IMR-90 (cell line): ENCODE results near the gene LCA5L. TPM values are rescaled to one million over a fixed set of nuclear protein-coding genes. Genes with fewer than 3 reads are reported as not detected.

ENCODE experiments used
- ATAC-seq: fragments of 200-7000 bp; cut with Tn5 transposase; 2 replicates; pipeline ENCODE4 v1.9.1; 2020; ENCODE audit warnings: low read depth, mild to moderate bottlenecking, moderate library complexity
- BruUV-seq: library from RNA; stranded (reverse); fragments of 400-500 nt; replicated peaks from 2 replicates; lab custom pipeline; 2021; lab: Mats Ljungman, UMichigan
- CTCF ChIA-PET: fragments of 300-600 bp; formaldehyde crosslinking; extraction: SDS; loops from one replicate; lab custom pipeline; 2021; ENCODE audit warnings: antibody characterized with exemption; lab: Yijun Ruan, JAX
- POLR2A ChIA-PET: fragments of 300-600 bp; sonication (Branson Sonifier 250); formaldehyde crosslinking; loops from one replicate; lab custom pipeline; 2022; ENCODE audit warnings: antibody characterized with exemption; ENCODE audit not compliant: unreplicated experiment; lab: Charles Lee
- DNase-seq: peaks from one replicate; pipeline ENCODE4 v3.0.0; 2013
- H2AFZ ChIP-seq: replicated peaks from 2 replicates; pipeline ENCODE3; 2013; ENCODE audit warnings: low read length, mild to moderate bottlenecking; ENCODE audit not compliant: poor library complexity
- H2AK5ac ChIP-seq: 2 replicates; pipeline ENCODE4 v1.6.1; 2013; ENCODE audit warnings: low read depth, low read length, inconsistent platforms
- H2AK9ac ChIP-seq: replicated peaks from 2 replicates; pipeline ENCODE3; 2013; ENCODE audit warnings: mild to moderate bottlenecking, low read depth, low read length, moderate library complexity; ENCODE audit not compliant: poor library complexity
- H2BK120ac ChIP-seq: 2 replicates; pipeline ENCODE4 v1.6.1; 2013; ENCODE audit warnings: low read depth, low read length, inconsistent platforms
- H2BK15ac ChIP-seq: 3 replicates; pipeline ENCODE4 v1.6.1; 2013; ENCODE audit warnings: low read depth, low read length, inconsistent platforms
- H2BK20ac ChIP-seq: 2 replicates; pipeline ENCODE4 v1.6.1; 2013; ENCODE audit warnings: low read depth, mild to moderate bottlenecking, inconsistent platforms, low read length, moderate library complexity
- H2BK5ac ChIP-seq: 2 replicates; pipeline ENCODE4 v1.6.1; 2013; ENCODE audit warnings: mild to moderate bottlenecking, low read depth, low read length, inconsistent platforms; ENCODE audit not compliant: poor library complexity, severe bottlenecking
- H3K14ac ChIP-seq: replicated peaks from 2 replicates; pipeline ENCODE4 v1.6.1; 2013; ENCODE audit warnings: low read depth, low read length, inconsistent platforms
- H3K18ac ChIP-seq: 2 replicates; pipeline ENCODE4 v1.6.1; 2013; ENCODE audit warnings: low read depth, low read length, control low read depth
- H3K23ac ChIP-seq: 2 replicates; pipeline ENCODE4 v1.6.1; 2013; ENCODE audit warnings: low read depth, low read length, inconsistent platforms
- H3K27ac ChIP-seq: 2 replicates; pipeline ENCODE4 v1.5.1; 2013; ENCODE audit warnings: mild to moderate bottlenecking, control low read depth, low read length; ENCODE audit not compliant: insufficient read depth
- H3K27me3 ChIP-seq: 2 replicates; pipeline ENCODE4 v1.6.1; 2013; ENCODE audit warnings: low read length; ENCODE audit not compliant: control insufficient read depth, insufficient read depth
- H3K36me3 ChIP-seq: 2 replicates; pipeline ENCODE4 v1.6.1; 2013; ENCODE audit warnings: low read length, mixed read lengths; ENCODE audit not compliant: control insufficient read depth, insufficient read depth
- H3K4ac ChIP-seq: 2 replicates; pipeline ENCODE4 v1.6.1; 2013; ENCODE audit warnings: low read depth, low read length, inconsistent platforms
- H3K4me1 ChIP-seq: 2 replicates; pipeline ENCODE4 v1.6.1; 2013; ENCODE audit warnings: low read length, mixed read lengths; ENCODE audit not compliant: control insufficient read depth, insufficient read depth
- H3K4me2 ChIP-seq: 2 replicates; pipeline ENCODE4 v1.6.1; 2013; ENCODE audit warnings: low read depth, mild to moderate bottlenecking, control low read depth, low read length, moderate library complexity
- H3K4me3 ChIP-seq: 2 replicates; pipeline ENCODE4 v1.5.1; 2013; ENCODE audit warnings: low read depth, mild to moderate bottlenecking, control low read depth, low read length, moderate library complexity; ENCODE audit not compliant: insufficient read depth
- H3K56ac ChIP-seq: 2 replicates; pipeline ENCODE4 v1.6.1; 2013; ENCODE audit warnings: low read length, inconsistent platforms; ENCODE audit not compliant: insufficient read depth; ENCODE audit errors: extremely low read depth
- H3K79me1 ChIP-seq, 2 experiments: 2 replicates each; pipeline ENCODE4 v1.6.1; 2013; ENCODE audit warnings: low read length in 2 of 2, inconsistent platforms in 1 of 2, low read depth in 1 of 2
- H3K9ac ChIP-seq: 2 replicates; pipeline ENCODE4 v1.6.1; 2013; ENCODE audit warnings: low read depth, low read length, control low read depth
- H3K9me1 ChIP-seq: 2 replicates; pipeline ENCODE4 v1.6.1; 2013; ENCODE audit warnings: low read length, inconsistent platforms; ENCODE audit not compliant: insufficient read depth
- H3K9me3 ChIP-seq: 2 replicates; pipeline ENCODE4 v1.6.1; 2013; ENCODE audit warnings: low read length; ENCODE audit not compliant: control insufficient read depth, insufficient read depth
- H4K20me1 ChIP-seq: 2 replicates; pipeline ENCODE4 v1.6.1; 2013; ENCODE audit warnings: low read length, inconsistent platforms; ENCODE audit not compliant: insufficient read depth
- H4K5ac ChIP-seq: 2 replicates; pipeline ENCODE4 v1.6.1; 2013; ENCODE audit warnings: mild to moderate bottlenecking, low read depth, low read length, control low read depth
- H4K8ac ChIP-seq, 2 experiments: 2 replicates each; pipeline ENCODE4 v1.6.1; 2013; ENCODE audit warnings: low read depth in 2 of 2, low read length in 2 of 2, control low read depth in 1 of 2, inconsistent platforms in 1 of 2
- H4K91ac ChIP-seq: 2 replicates; pipeline ENCODE4 v1.6.1; 2013; ENCODE audit warnings: low read depth, low read length, inconsistent platforms; ENCODE audit not compliant: insufficient read depth
- CHD1 ChIP-seq: IDR thresholded peaks from 2 replicates; pipeline ENCODE4 v1.6.1; 2012; ENCODE audit warnings: low read depth, low read length, improper control_type of control experiment
- CTCF ChIP-seq: conservative IDR thresholded peaks from 2 replicates; pipeline ENCODE4 v1.5.1; 2012; ENCODE audit warnings: mild to moderate bottlenecking, low read depth, low read length, improper control_type of control experiment
- RAD21 ChIP-seq: IDR thresholded peaks from 2 replicates; pipeline ENCODE4 v1.6.1; 2012; ENCODE audit warnings: low read length, improper control_type of control experiment
- SMC3 ChIP-seq: fragments of 150-350 bp; IDR thresholded peaks from 2 replicates; pipeline ENCODE4 v1.6.1; 2016; ENCODE audit warnings: low read depth, mild to moderate bottlenecking, antibody characterized with exemption, low read length, moderate library complexity
- WGBS, 2 experiments: methylation state at CpG; one replicate each; pipeline versions ENCODE4 v1.1.5 to v1.1.7; 2013; ENCODE audit warnings: missing lambda C conversion rate in 2 of 2; ENCODE audit not compliant: insufficient read length in 1 of 2; ENCODE audit errors: extremely low coverage in 2 of 2; 5-methylcytosine and 5-hydroxymethylcytosine counted together
- dilution Hi-C: fragments of 300-500 bp; cut with HindIII; formaldehyde crosslinking; loops from one replicate; pipeline ENCODE4 v1.14.3; 2018; ENCODE audit warnings: low sequenced_read_pairs; ENCODE audit not compliant: unreplicated experiment
- in situ Hi-C: fragments of 300-500 bp; cut with MboI; formaldehyde crosslinking; loops from 3 replicates; pipeline ENCODE4 v1.14.3; 2019; ENCODE audit warnings: low sequenced_read_pairs, inconsistent platforms, mixed read lengths
- intact Hi-C: fragments of 100-400 bp; cut with micrococcal nuclease; formaldehyde crosslinking; loops from 2 replicates; pipeline ENCODE4 v1.10.0; 2022
- polyA plus RNA-seq, 3 experiments: library from polyadenylated mRNA; depleted of rRNA; stranded (reverse); fragments of >200 nt; gene quantifications; 2 replicates each; pipeline ENCODE4 v1.2.3, GENCODE V29; 2012; ENCODE audit warnings: low replicate concordance in 1 of 3
- total RNA-seq: library from RNA; depleted of rRNA; stranded (reverse); fragments of >200 nt; gene quantifications from 2 replicates; pipeline ENCODE4 v1.2.3, GENCODE V29; 2012

Gene LCA5L
- total and polyA plus RNA-seq, 2 of the 4 experiments (the other 2 are of a cell fraction), result 0.18 to 0.26 TPM

GRCh38 chr21:39441502-39442475 lies 3.8 kb downstream of the LCA5L start:
- Histone ChIP-seq H3K9me1 (no peaks in the 10 kb centered on the region), H2BK5ac (no peak overlapping the region), H3K4me3 (no peak overlapping the region), H4K20me1 (no peaks in the 10 kb centered on the region), H3K14ac (no peak overlapping the region), H2AK9ac (no peak overlapping the region), H3K4me1 (peaks cover 4% of the 10 kb centered on the region), H2BK120ac (no peak overlapping the region), H3K4me2 (no peak overlapping the region), H3K36me3 (no peaks in the 10 kb centered on the region), H3K56ac (no peak overlapping the region), H4K5ac (no peak overlapping the region), H3K9ac (no peak overlapping the region), H4K8ac (no peak overlapping the region), H2AFZ (no peak overlapping the region), H3K23ac (no peak overlapping the region), H3K27me3 (no peaks in the 10 kb centered on the region), H2BK15ac (no peak overlapping the region), H2BK20ac (no peak overlapping the region), H3K4ac (no peak overlapping the region), H3K9me3 (no peaks in the 10 kb centered on the region; the same call in 1 of the 2 replicates), H4K91ac (no peak overlapping the region), H2AK5ac (no peak overlapping the region), H3K18ac (no peak overlapping the region), H3K27ac (no peak overlapping the region), H3K79me1 (no peaks in the 10 kb centered on the region)
- DNase-seq, result peak; percentile 68
- no peak for TF ChIP-seq CHD1
- peak; percentile 75 for TF ChIP-seq CTCF
- TF ChIP-seq SMC3, result peak; percentile 49
- TF ChIP-seq RAD21, result peak; percentile 75
- WGBS, 2 experiments, result 38% methylated on average over 7 of the region's 13 CpGs; no CpG with 5 or more reads in 1 of the 2 experiments
- dilution Hi-C loops, result no loop called here
- BruUV-seq, result no TSS peak
- intact Hi-C loops, result loop anchor here (2.0 kb wide), 1 partner anchor 129 kb away; the partner anchor contains the start of gene BRWD1
- POLR2A ChIA-PET, result no interaction called here
- in situ Hi-C loops, result no loop called here
- peak; percentile 60 for ATAC-seq
- CTCF ChIA-PET, result interaction anchor here (0.5 to 1.5 kb wide), 14 partner anchors 9 to 1354 kb away, joined by 3 to 8 read pairs (median 3); no protein-coding TSS in a partner anchor
